Loucy (cell line): ENCODE results near the gene PAN2.

Experiments used
- CTCF ChIP-seq: fragments of 200-600 bp; sonication (generic); conservative IDR thresholded peaks from 2 replicates; pipeline ENCODE4 v1.5.1; 2014; ENCODE audit warnings: mild to moderate bottlenecking, antibody characterized with exemption, low read length
- EZH2phosphoT487 ChIP-seq: fragments of 200-600 bp; IDR thresholded peaks from 2 replicates; pipeline ENCODE4 v1.6.1; 2018; ENCODE audit warnings: antibody characterized with exemption, mild to moderate bottlenecking, moderate library complexity, borderline replicate concordance

GRCh38 chr12:56333679-56334489 is at the start of gene PAN2:
- TF ChIP-seq CTCF (peak; percentile 65), EZH2phosphoT487 (no peak)
